MV-4-11 (cell line): ENCODE data around the gene SGCD.

ENCODE experiments used
- DNase-seq: peaks from one replicate; lab custom pipeline; 2025; lab: John Stamatoyannopoulos, UW

SGCD gene

DNA sequence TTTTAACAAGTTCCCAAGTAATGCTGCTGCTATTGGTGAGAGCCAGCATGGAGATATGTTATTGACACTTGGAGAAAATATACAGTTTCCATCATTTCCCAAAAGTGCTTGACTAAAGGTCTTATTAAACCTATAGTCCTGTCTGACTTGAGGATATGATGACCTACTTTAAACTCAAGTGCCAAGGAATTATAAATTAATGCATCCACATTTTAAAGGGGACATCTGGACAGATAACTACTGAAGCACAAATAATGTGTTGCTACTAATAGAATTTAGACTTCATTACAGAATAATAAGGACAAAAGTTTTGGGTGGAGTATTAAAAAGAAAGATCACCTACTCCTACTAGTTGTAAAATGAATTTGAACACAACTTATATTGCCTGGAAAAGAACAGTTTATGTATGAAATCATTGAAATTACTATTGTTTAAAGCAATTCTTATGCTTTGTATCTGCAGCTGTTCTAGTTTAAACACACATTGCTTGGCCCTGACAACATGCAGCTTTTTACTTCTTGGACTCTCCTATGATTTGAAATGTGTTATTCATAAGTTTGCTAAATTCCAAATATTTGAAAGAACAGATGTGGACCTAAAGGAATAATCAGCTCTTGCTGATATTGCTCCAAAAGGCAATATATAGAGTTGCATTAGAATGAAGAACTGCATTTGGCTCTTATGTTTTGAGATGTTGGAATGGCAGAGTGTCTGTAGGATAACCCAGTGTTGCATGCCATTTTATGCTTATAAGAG lies 73.4 kb downstream of the SGCD start:
- DNase-seq = no peak

DNA sequence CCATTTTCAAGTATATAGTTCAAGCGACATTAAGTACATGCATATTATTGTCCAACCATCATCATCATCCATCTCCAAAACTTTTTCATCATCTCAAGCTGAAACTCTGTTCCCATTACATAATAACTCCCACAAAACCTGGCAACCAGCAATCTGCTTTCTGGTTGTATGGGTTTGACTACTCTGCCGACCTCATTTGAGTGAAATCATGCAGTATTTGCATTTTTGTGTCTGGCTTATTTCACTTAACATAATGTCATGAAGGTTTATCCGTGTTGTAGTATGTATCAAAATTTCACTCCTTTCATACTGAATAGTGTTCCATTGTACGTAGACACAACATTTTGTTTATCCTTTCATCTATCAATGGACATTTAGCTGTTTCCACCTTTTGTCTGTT lies 74.8 kb downstream of the SGCD start:
- DNase-seq = no peak

DNA sequence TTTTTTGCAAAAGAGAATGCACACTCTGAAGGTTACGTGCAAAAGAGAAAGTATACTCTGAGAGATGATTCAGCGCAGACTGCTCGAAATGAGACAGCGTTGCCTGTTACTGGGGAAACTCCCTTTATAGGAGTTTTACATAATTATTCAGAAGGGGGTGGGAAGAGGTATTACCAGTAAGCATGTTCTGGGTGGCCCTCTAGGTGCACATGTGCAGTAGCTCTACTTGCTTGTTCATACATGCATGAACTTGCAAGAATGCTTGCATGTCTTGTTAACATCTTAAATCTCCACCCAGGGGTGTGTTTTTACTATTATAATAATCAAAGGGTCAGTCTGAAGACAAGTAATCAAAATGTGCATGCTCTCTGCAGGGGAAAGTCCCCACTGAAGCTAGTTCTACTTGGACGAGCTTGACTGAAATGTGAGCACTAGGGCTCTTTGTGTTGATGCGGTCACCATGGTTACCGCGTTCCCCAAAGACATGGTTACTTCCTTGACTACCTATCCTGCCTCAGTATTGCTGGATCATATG lies 75.5 kb downstream of the SGCD start:
- DNase-seq = no peak

DNA sequence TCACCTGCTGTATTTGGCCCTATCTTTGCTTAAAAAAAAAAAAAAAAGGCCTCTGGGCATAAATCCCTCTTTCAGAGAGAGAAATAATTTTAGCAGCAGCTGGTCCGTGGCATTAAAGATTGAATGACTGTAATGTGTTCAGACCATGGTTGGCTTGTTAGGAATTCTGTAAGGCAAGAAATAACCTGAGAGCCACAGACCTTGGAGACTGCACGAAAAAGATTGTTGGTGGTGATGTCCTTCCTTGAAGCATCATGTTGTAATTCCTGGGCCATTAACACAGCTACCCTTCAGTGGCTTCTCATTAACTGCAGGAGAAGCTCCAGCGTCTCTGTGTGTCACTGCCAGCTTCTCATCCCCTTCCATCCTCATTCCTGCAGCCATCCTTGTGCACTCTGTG lies 79.0 kb downstream of the SGCD start:
- DNase-seq = no peak

DNA sequence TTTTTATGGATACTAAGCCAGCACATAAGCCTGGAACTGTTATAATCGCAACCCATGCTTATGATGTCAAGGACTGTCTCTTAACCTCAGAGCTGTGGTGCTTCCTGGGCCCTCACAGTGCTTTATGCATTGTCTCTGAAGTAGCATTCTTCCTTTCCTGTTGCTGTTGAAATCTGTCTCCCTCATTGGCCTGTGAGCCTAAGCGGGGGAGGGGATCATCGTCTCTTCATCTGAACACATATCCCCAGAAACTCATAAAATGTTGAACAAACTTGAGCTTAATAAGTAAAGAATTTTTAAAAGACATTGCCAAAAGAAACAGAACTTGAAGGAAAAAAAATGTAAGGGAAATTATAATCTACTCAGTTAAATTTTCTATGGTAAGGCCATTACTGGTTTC lies 80.3 kb downstream of the SGCD start:
- no peak for DNase-seq

DNA sequence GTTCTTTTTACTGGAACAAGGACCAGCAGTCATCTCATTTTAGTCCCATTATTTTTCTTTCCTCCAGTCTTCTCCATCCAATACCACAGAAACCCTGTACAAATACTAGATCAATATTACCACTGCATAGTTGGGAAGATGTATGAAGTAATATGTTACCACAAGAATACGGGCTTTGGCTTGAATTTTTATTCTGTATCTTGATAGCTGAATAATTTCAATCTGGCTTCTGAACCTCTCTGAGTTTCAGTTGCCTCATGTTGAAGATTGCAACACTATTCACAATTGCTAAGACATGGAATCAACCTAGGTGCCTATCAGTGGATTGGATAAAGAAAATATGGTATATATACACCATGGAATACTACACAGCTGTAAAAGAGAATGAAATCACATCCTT lies 82.9 kb downstream of the SGCD start:
- DNase-seq = no peak

DNA sequence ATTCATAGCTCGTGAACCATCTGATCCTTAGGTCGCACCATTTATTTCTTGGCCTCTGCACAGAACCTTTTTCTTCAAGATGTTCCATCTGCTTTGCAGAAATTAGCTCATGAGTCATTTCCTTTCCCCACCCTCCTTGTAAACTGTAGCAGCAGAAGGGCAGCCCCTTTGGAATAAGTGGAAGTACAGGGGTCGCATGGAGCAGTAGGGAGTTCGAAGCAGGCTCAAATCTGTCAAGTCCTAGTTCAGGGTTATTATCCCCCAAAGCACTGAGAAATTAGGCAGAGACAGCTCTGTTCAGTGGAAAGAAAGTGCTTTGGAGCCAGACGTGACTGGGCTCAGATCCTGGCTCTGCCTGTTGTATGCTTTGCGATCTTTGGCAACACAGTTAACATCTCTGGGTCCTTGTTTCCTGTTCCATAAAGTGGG lies 84.2 kb downstream of the SGCD start:
- no peak for DNase-seq

DNA sequence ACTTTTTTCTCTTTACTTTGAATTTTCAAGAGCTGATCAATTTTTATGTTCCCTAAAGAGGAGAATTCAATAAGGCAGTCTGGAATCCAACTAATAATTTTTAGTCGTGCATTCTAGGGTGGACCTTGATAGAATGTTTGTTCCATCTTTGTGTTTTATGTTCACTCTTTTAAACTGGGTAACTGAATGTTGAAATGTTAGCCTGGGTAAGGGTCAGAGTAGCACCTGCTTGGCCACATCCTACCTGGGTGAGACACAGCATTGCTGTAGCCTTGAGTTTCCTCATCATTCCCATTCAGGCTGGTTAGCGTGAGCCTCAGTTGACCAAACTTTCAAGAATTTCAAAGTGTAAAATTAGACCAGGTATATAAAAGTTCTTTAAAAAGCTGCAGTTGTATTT lies 85.0 kb downstream of the SGCD start:
- DNase-seq = no peak

DNA sequence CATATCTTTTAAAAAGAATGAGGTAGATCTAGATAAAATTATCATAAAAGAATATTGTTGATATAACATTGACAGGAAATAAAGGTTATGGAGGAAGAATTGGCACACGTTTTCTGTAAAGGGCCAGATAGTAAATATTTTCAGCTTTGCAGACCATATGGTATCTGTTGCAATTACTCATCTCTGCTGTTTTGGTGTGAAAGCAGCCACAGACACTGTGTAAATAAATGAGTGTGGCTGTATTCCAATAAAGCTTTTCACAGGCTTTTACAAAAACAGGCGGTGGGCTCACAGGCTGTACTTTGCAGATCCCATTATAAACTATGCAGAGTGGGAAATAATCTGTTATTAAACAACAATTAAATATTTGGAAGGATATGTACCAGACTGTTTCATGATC lies 87.4 kb downstream of the SGCD start:
- DNase-seq = no peak

DNA sequence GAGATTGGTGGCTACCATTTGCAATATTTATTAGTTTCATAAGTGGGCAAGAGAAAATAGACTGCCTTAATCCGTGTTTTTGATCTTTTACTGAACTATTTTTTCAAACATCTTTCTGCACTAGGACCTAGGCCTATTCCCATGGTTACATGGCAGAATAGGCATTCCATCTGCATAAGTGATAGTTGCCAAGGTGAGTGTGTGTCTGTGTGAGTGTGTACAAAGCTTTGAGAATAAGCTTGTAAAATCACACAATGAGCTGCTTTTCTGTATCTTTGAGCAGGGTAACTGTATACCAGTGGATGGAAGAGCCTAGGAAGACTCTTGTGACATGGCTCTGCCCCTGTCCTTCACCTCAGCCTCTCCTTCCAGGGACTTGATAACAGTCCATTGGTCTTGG lies 92.7 kb downstream of the SGCD start:
- DNase-seq = no peak

DNA sequence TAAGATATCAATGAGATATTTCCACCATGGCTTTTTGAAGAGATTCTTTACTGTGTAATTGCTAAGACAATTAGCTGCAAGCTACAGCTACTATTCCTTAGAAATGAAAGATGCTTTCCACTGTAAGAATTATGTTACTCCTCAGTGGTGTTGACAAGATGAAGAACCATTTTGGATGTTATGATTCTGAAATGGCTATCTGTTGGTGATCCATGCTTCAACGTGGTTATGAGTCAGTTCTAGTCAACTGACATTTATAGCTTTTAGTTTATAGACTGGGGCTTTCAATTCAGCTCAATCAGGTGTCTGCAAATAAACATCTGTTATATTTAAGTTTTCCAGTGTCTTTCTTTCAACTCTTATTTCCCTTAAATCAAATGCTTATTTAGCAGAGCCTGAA lies 93.7 kb downstream of the SGCD start:
- DNase-seq = no peak

DNA sequence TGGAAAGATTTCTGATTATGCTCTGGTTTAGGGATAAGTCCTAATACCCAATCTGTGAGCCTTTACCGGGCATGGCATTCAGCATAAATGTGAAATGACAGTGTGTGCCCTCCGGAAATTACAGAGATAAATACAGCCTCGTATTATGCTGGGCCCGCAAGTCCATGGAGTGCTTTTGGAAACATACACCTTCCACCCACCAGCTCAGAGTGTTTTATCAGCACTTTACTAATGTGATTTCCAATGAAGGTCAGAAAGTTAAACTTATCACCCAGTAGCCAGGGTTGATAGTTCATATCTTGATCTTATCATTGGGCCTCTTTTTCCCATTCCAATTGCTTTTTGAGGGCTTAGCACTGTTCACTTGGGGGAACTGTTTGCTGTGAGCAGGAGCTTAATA lies 94.8 kb downstream of the SGCD start:
- no peak for DNase-seq

DNA sequence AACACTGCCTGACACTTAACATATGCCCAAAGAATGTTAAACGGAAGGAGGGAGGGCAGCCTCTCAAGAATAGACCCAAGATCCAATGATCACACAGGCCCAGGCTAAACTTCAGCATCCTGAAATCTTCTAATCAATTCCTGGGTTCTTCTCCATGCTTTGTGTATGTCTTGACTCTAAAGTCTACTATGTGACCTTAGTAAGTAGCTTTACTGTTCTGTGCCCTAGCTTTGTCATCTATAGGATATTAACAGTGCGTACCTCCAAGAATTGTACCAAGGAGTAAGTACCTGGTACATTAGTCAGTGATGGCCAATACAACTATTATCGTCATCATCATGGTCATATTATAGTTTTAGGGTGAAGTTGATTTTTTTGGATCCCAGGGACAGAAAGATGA lies 96.6 kb downstream of the SGCD start:
- DNase-seq = no peak

DNA sequence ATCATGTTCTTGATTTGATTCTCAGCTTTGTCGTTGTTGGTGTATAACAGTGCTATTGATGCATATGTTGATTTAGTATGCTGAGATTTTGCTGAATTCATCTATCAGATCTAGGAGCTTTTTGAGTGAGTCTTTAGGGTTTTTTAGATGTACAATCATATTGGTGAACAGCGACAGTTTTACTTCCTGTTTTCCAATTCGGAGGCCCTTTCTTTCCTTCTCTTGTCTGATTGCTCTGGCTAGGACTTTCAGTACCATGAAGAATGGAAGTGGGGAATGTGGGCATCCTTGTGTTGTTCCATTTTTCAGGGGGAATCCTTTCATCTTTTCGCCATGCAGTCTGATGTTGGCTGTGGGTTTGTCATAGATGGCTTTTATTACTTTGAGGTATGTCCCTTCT lies 100.4 kb downstream of the SGCD start:
- peak; percentile 27 for DNase-seq

DNA sequence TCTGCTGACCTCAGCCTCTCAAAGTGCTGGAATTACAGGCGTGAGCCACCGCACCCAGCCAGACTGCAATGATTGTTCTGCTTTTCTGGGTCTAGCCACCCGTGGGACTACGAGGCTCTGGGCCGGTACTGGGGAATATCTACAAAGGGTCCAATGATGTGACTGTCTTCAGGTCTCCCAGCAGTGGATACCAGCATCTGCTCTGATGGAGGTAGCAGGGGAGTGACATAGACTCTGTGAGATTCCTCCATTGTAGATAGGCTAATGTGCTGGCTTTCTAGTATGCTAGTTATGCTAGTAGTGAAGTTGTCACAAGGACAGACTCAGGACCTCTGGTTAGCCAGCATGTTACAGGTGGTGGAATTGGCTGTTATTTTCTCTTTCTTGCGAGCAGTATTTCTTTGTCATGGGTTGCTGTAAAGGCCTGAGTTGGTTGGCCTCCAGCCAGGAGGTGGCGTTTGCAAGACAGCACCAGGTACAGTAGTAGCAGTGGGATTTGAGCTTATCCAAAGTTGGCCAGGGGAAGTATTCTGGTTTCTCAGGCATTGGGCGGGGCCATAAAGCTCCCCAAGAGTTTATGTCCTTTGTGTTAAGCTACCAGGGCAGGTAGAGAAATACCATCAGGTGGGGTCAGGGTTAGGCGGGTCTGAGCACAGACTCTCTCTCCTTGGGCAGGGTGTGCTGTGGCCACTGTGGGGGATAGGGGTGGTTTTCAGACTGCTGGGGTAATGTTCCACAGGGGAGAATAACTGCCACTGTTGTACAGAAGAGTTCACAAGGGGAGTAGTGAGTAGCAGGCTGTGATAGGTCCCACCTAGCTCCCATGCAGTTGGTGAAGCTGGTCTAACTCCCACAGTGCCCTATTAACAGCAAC lies 105.2 kb downstream of the SGCD start:
- DNase-seq = no peak

DNA sequence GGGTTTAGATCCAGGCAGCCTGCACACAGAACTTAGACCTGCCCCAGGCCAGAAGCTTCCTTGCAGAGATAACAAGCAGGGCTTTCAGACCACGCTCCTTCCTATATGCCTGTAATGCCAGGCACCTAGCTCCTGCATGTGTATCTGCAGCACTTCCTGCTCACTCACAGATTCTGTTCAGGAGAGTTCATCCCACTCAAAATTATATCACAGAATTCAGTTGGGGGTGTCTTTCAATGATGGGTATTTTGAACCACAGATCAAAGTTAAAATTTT lies 105.8 kb downstream of the SGCD start:
- DNase-seq = no peak

DNA sequence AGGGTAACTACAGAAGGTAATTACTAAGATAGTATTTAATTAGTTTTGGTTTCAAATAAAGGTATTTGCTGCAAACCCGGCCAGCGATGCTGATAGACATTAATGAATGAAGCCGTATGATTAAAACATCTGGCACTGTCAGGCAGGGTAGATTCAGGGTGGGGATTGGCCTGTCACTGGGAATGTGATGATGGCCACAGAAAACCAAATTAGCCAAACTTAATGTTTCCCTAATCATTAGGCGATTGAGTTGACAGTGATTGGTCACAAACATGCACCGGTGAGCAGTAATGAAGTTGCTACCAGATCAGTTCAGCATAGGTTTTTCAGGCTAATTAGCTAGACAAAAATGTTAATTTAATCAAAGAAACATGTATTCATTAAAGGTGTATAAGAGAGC lies 107.5 kb downstream of the SGCD start:
- DNase-seq = no peak

DNA sequence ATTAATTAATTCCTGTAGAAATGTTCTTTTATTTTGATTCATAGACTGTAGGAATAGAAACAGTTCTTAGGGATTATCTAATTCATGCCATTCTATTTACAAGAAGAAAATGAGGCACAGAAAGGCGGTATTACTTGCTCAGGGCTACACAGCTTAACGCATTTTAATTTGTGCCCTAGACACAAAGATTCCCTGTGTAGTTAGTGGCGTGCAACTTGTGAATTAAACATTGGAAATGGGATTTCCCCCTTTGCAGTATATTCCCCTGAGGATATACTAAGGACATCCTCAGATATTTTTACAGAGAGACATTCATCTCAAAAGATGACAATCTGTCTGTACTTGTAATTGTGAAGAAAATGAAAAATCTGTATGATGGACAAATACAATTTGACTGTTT lies 108.1 kb downstream of the SGCD start:
- no peak for DNase-seq

DNA sequence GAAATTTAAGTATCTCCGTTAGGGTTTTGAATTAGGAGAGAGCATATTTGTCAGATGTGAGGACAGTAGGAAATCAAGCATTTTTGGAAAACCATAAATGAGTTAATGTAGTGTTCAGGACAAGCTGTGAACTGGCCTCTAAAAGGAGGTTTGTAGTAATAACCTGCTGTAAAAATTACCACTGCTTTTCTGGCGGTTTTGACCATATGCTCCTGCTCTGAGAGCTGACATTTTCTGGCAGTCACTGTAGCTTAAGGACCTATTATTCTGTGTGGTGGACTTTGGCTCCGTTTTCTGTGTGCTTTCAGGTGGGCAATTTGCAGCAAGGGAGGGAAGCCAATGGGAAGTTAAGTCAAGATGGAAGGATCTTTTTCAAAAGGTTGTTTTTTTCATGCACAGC lies 111.1 kb downstream of the SGCD start:
- no peak for DNase-seq

DNA sequence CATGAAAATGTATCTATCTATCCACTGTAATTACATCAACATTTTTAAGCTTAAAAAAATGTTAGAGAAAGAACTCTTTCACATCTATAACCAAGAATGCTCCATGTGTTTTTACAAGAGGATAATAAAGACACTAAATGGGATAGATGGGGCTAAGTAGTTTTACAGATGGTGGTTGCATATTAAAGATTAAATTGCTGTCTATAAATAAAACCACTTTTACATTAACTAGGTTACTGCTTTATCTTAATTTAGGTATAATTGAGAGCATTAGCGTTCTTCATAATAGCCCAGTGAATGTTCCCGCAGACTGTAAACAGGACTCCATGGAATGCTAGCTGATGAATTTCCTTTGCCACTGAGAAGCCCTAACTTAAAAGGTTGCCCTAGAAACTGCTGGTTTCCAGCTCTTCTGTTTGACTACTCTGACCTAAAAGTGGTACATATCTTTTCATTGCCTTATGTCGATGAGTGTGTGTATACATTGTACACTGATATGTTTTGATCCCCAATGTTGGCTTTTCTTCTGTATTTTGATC lies 117.9 kb downstream of the SGCD start:
- no peak for DNase-seq

DNA sequence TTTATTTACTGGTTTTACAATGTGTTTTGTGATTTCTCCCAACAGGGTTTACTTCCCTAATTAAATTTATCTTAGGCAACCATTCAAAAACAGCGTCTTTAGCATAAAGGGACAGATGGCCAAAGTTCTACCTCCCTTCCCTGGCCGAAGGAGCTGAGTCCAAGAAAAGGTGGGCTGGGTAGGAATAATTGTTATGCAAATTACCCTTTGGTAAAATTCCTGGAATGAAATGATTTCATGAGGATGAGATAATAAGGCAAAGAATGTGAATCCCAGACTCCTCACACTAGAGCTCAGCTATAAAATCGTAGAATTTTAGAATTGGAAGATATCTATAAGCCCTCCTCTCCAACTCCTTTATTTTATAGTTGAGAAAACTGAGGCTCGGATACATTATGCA lies 119.6 kb downstream of the SGCD start:
- DNase-seq = no peak

DNA sequence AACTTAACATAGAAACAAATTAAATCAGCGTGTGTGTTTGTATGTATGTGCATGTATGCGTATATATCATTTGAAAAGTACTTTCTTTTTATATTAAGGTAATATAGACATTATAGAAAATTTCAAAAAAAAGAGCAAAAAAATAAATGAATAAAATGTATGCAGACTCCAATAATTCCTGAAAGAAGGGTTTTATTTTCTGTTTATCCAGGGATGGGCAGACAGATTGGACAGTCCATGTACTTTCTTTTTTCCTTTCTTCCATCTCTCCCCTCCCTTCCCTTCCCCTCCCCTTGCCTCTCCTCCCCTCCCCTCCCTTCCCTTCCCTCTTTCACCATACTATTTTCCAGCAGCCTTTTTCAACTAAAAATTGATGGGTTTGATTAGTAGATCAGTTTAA lies 123.8 kb downstream of the SGCD start:
- no peak for DNase-seq

DNA sequence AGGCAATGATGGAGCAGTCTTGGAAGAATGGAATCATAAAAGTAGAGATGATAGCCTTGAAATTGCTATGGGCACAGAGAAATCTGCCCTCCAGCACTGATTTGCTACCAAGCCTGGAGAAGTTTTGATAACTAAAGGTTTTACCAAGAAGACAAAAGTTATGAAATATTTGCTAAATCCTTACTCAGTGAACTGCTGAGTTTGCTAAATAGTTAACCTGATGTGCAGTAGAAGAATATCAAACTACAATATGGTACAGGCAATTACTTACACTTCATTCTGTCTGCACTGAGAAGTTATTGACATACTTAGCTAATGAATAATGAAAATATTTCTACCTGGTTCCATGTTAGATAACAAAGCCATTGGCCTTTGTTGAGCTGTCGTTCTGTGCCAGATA lies 124.5 kb downstream of the SGCD start:
- no peak for DNase-seq
